Skeletal muscle tissue (tissue), 4 donors: ENCODE results near the gene S1PR3. TPM values are rescaled to one million over a fixed set of nuclear protein-coding genes. Genes with fewer than 3 reads are reported as not detected.

ENCODE experiments used
- H3K27ac ChIP-seq: one replicate; pipeline ENCODE4 v1.7.0; 2013; ENCODE audit warnings: mild to moderate bottlenecking, low read depth, low read length, inconsistent platforms
- H3K27me3 ChIP-seq, 3 donors: one replicate each; pipeline ENCODE4 v1.7.0; 2013; ENCODE audit warnings: low read length in 3 of 3; ENCODE audit not compliant: control insufficient read depth in 3 of 3, insufficient read depth in 3 of 3
- H3K36me3 ChIP-seq, 3 donors: one replicate each; pipeline ENCODE4 v1.7.0; 2013; ENCODE audit warnings: low read length in 3 of 3; ENCODE audit not compliant: control insufficient read depth in 3 of 3, insufficient read depth in 3 of 3
- H3K4me1 ChIP-seq, 3 donors: one replicate each; pipeline ENCODE4 v1.7.0; 2013; ENCODE audit warnings: low read length in 3 of 3, mild to moderate bottlenecking in 3 of 3; ENCODE audit not compliant: control insufficient read depth in 3 of 3, insufficient read depth in 3 of 3
- H3K4me3 ChIP-seq, 3 donors: one replicate each; pipeline ENCODE4 v1.7.0; 2013; ENCODE audit warnings: low read length in 3 of 3
- H3K9ac ChIP-seq, 3 donors: one replicate each; pipeline ENCODE4 v1.7.0; 2013; ENCODE audit warnings: low read length in 3 of 3, mild to moderate bottlenecking in 3 of 3, moderate library complexity in 2 of 3, low read depth in 1 of 3
- H3K9me3 ChIP-seq, 3 donors: one replicate each; pipeline ENCODE4 v1.7.0; 2013; ENCODE audit warnings: low read length in 3 of 3; ENCODE audit not compliant: control insufficient read depth in 3 of 3
- total RNA-seq: library from RNA; depleted of rRNA; stranded (reverse); fragments of >200 nt; gene quantifications from one replicate; pipeline ENCODE4 v1.2.3, GENCODE V29; 2014
- donor health status: Osteomylitis.

Gene S1PR3
- total RNA-seq, 1 donor from 2014 or later = 12.5 TPM

DNA sequence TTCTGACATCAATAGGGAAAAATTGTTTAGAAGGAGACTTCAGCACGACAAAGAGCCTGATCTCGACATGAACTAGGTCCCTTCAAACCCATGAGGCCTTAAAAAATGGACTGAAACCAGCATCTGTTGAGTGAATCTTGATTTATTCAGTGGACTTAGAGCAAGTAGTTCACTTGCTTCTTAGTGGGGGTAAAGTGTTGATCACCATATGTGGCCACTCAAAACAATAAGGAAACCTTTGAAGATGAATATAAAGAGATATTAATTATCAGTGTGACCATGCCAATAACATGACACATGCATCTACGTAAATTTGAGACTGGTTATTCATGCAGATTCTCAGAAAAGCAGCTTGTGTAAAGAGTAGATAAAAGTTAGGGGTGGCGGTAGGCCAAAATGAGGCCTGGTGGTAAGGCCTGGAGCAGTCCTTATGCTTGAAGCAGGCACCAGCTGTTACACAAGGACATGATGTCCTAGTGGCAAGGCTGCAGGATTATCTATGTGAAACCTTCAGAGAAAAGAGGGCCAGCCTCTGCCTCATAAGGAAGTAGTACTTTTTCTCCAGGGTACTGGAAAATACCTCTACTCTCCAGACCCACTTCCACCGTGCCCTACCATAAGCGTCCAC lies 61.3 kb downstream of the S1PR3 start:
- Histone ChIP-seq H3K27me3 (no peaks in the 10 kb centered on the region), H3K4me1 (no peaks in the 10 kb centered on the region), H3K9me3 (no peaks in the 10 kb centered on the region), H3K36me3 (no peaks in the 10 kb centered on the region), H3K9ac (no peak overlapping the region), H3K4me3 (no peak overlapping the region), H3K27ac (no peak overlapping the region)

DNA sequence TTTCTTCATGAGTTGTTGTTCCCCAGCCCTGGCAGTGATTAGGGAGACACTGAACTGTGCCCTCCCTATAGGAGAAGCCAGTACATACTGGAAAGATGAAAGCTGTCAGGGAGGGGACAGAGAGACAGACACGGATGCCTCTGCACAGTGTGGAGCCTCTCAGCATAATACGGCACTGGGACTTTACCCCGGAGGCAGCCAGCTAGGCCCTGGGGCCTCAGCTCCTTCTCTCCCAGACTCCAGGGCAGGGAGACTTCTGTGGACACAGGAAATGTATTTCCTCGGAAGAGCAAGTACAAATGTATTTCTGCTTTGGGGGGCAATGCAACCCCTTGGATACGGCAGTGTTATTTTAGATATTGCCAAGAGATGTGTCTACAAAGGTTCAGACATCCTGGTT lies 62.0 kb downstream of the S1PR3 start:
- no peaks in the 10 kb centered on the region for H3K4me1 ChIP-seq
- H3K9me3 ChIP-seq = no peaks in the 10 kb centered on the region
- H3K9ac ChIP-seq = no peak overlapping the region
- no peaks in the 10 kb centered on the region for H3K27me3 ChIP-seq
- no peak overlapping the region for H3K27ac ChIP-seq
- no peaks in the 10 kb centered on the region for H3K36me3 ChIP-seq
- no peak overlapping the region for H3K4me3 ChIP-seq

Other genes starting within 250 kb of the S1PR3 start
- 0.52 TPM for gene SHC3, start 187.3 kb downstream of the S1PR3 start, total RNA-seq